NCI-H748 (cell line): ENCODE measurements around the gene PRCC.

ENCODE experiments used
- DNase-seq: peaks from one replicate; lab custom pipeline; 2025; ENCODE audit not compliant: unreplicated experiment; lab: John Stamatoyannopoulos, UW

The PRCC gene

GRCh38 chr1:156813750-156814570, 46.6 kb downstream of the PRCC start:
- peak; percentile 72 for DNase-seq

GRCh38 chr1:156814571-156815260, 47.4 kb downstream of the PRCC start:
- DNase-seq, result no peak

GRCh38 chr1:156815307-156815826, 48.0 kb downstream of the PRCC start:
- no peak for DNase-seq

GRCh38 chr1:156815961-156816422, 48.7 kb downstream of the PRCC start:
- DNase-seq, result no peak

- DNase-seq, result no peak
Observed at GRCh38 chr1:156816561-156817328, 49.4 kb downstream of the PRCC start, which contains the start of gene SH2D2A. Gene SH2D2A (minus strand): TSS chr1:156816848. CDS start chr1:156816708, 140 bp downstream.

GRCh38 chr1:156821801-156822200, 54.5 kb downstream of the PRCC start:
- DNase-seq, result no peak

- DNase-seq, result no peak
Observed at GRCh38 chr1:156822680-156823079, 55.3 kb downstream of the PRCC start.

- no peak for DNase-seq
Observed at GRCh38 chr1:156823210-156823790, 56.0 kb downstream of the PRCC start.

GRCh38 chr1:156826630-156827029, 59.3 kb downstream of the PRCC start:
- no peak for DNase-seq

- no peak for DNase-seq
Observed at GRCh38 chr1:156828400-156829124, 61.2 kb downstream of the PRCC start.

- no peak for DNase-seq
Observed at GRCh38 chr1:156832434-156832833, 65.1 kb downstream of the PRCC start.

- peak; percentile 21 for DNase-seq
Observed at GRCh38 chr1:156833603-156834002, 66.3 kb downstream of the PRCC start.

- DNase-seq, result no peak
Observed at GRCh38 chr1:156834322-156834721, 67.0 kb downstream of the PRCC start.

GRCh38 chr1:156836041-156836654, 68.8 kb downstream of the PRCC start:
- DNase-seq, result no peak

GRCh38 chr1:156836892-156837291, 69.6 kb downstream of the PRCC start:
- no peak for DNase-seq

GRCh38 chr1:156838972-156839371, 71.6 kb downstream of the PRCC start:
- peak; percentile 37 for DNase-seq

- DNase-seq, result peak; percentile 68
Observed at GRCh38 chr1:156839426-156840109, 72.2 kb downstream of the PRCC start.

- no peak for DNase-seq
Observed at GRCh38 chr1:156840186-156840897, 73.0 kb downstream of the PRCC start.

- DNase-seq, result no peak
Observed at GRCh38 chr1:156840898-156841279, 73.6 kb downstream of the PRCC start.
